GM12878 (cell line): ENCODE data around the gene UQCC2. TPM values are rescaled to one million over a fixed set of nuclear protein-coding genes. Genes with fewer than 3 reads are reported as not detected.

ENCODE experiments used
- ATAC-seq: fragments of 200-7000 bp; cut with Tn5 transposase; 3 replicates; pipeline ENCODE4 v1.9.1; 2020; ENCODE audit warnings: mild to moderate bottlenecking, moderate library complexity
- BruUV-seq: library from RNA; stranded (reverse); fragments of 400-500 nt; replicated peaks from 2 replicates; lab custom pipeline; 2021; lab: Mats Ljungman, UMichigan
- CTCF ChIA-PET: fragments of 300-600 bp; sonication (Branson Sonifier 250); formaldehyde crosslinking; extraction: SDS; loops from one replicate; lab custom pipeline; 2021; ENCODE audit warnings: inconsistent platforms; lab: Yijun Ruan, JAX
- POLR2A ChIA-PET: fragments of 350-600 bp; formaldehyde crosslinking; extraction: SDS; loops from one replicate; lab custom pipeline; 2021; ENCODE audit warnings: inconsistent platforms; lab: Charles Lee
- RAD21 ChIA-PET: fragments of 300-600 bp; sonication (Branson Sonifier 250); formaldehyde crosslinking; loops from one replicate; lab custom pipeline; 2023; ENCODE audit warnings: antibody characterized with exemption; ENCODE audit not compliant: unreplicated experiment; lab: Charles Lee
- SMC1A ChIA-PET: fragments of 300-600 bp; sonication (Branson Sonifier 250); formaldehyde crosslinking; loops from one replicate; lab custom pipeline; 2023; ENCODE audit not compliant: unreplicated experiment, uncharacterized antibody; lab: Charles Lee
- DNase-seq: peaks from one replicate; pipeline ENCODE4 v3.0.0-alpha.2; 2011; ENCODE audit warnings: low read depth, low spot score
- FAIRE-seq: peaks from 3 replicates; lab custom pipeline; 2011; peaks lifted over from hg19 to GRCh38; lab: Jason Lieb, UNC
- H2AFZ ChIP-seq: 2 replicates; pipeline ENCODE4 v1.6.0; 2011; ENCODE audit warnings: low read depth, low read length, control low read depth; ENCODE audit not compliant: control insufficient read depth
- H3K27ac ChIP-seq: 2 replicates; pipeline ENCODE4 v1.5.1; 2011; ENCODE audit warnings: control low read depth; ENCODE audit not compliant: control insufficient read depth, insufficient read depth
- H3K27me3 ChIP-seq, 2 experiments: replicated peaks in 1 of 2; 2 replicates each; pipeline versions ENCODE4 v1.6.0 to v1.6.1; 2011; ENCODE audit warnings: low read length in 1 of 2; ENCODE audit not compliant: control insufficient read depth in 2 of 2, insufficient read depth in 2 of 2
- H3K36me3 ChIP-seq, 2 experiments: 2 replicates each; pipeline ENCODE4 v1.5.1; 2011; ENCODE audit warnings: low read length in 1 of 2; ENCODE audit not compliant: control insufficient read depth in 2 of 2, insufficient read depth in 2 of 2
- H3K4me1 ChIP-seq: 2 replicates; pipeline ENCODE4 v1.6.1; 2011; ENCODE audit warnings: mild to moderate bottlenecking, low read length, moderate library complexity, mixed read lengths; ENCODE audit not compliant: control insufficient read depth, insufficient read depth
- H3K4me2 ChIP-seq: 2 replicates; pipeline ENCODE4 v1.6.0; 2011; ENCODE audit warnings: control low read depth; ENCODE audit not compliant: control insufficient read depth, insufficient read depth
- H3K4me3 ChIP-seq: fragments of 200-600 bp; sonication (generic); 2 replicates; pipeline ENCODE4 v1.5.1; 2016
- H3K79me2 ChIP-seq: 2 replicates; pipeline ENCODE4 v1.6.0; 2011; ENCODE audit warnings: low read length; ENCODE audit not compliant: control insufficient read depth, insufficient read depth
- H3K9ac ChIP-seq: 2 replicates; pipeline ENCODE4 v1.8.0; 2011; ENCODE audit warnings: low read length, control low read depth, mixed read lengths; ENCODE audit not compliant: control insufficient read depth, insufficient read depth
- H3K9me3 ChIP-seq: replicated peaks from 3 replicates; pipeline ENCODE4 v1.5.1; 2011; ENCODE audit warnings: mild to moderate bottlenecking, low read length; ENCODE audit not compliant: control insufficient read depth, insufficient read depth
- H4K20me1 ChIP-seq: 2 replicates; pipeline ENCODE4 v1.6.0; 2011; ENCODE audit not compliant: control insufficient read depth, insufficient read depth
- BMI1 ChIP-seq: fragments of 450-650 bp; IDR thresholded peaks from 2 replicates; pipeline ENCODE4 v1.6.1; 2016; ENCODE audit warnings: mild to moderate bottlenecking, moderate library complexity, borderline replicate concordance
- EED ChIP-seq: sonication (generic); IDR thresholded peaks from 2 replicates; pipeline ENCODE4 v1.6.1; 2016; ENCODE audit warnings: antibody characterized with exemption, low read depth
- JUNB ChIP-seq: IDR thresholded peaks from 2 replicates; pipeline ENCODE4 v1.6.1; 2016; ENCODE audit warnings: antibody characterized with exemption, mild to moderate bottlenecking
- MEF2B ChIP-seq: fragments of 450-650 bp; IDR thresholded peaks from 2 replicates; pipeline ENCODE4 v1.6.1; 2018; ENCODE audit warnings: mild to moderate bottlenecking, moderate library complexity; ENCODE audit not compliant: partially characterized antibody, poor library complexity, severe bottlenecking
- MTA3 ChIP-seq: IDR thresholded peaks from 2 replicates; pipeline ENCODE4 v1.6.1; 2012; ENCODE audit warnings: low read length, inconsistent platforms, borderline replicate concordance
- MXI1 ChIP-seq: fragments of 150-350 bp; IDR thresholded peaks from 2 replicates; pipeline ENCODE4 v1.6.1; 2011; ENCODE audit warnings: low read depth, mild to moderate bottlenecking, inconsistent platforms, low read length, improper control_type of control experiment
- NFYA ChIP-seq: IDR thresholded peaks from 2 replicates; pipeline ENCODE4 v1.6.1; 2011; ENCODE audit warnings: low read depth, mild to moderate bottlenecking, low read length, improper control_type of control experiment, borderline replicate concordance
- NFYB ChIP-seq: IDR thresholded peaks from 2 replicates; pipeline ENCODE4 v1.6.1; 2011; ENCODE audit warnings: low read depth, mild to moderate bottlenecking, low read length, improper control_type of control experiment, moderate library complexity; ENCODE audit not compliant: insufficient read depth
- RUNX3 ChIP-seq: IDR thresholded peaks from 2 replicates; pipeline ENCODE4 v1.6.1; 2012; ENCODE audit warnings: low read length, inconsistent platforms
- YY1 ChIP-seq: IDR thresholded peaks from 2 replicates; pipeline ENCODE4 v1.6.1; 2011; ENCODE audit warnings: low read depth, mild to moderate bottlenecking, low read length
- WGBS: methylation state at CpG from one replicate; pipeline ENCODE4 v1.1.6; 2016; ENCODE audit warnings: low lambda C conversion rate; ENCODE audit not compliant: insufficient replicate concordance, insufficient coverage; ENCODE audit errors: missing lambda C conversion rate; 5-methylcytosine and 5-hydroxymethylcytosine counted together
- in situ Hi-C: fragments of 300-500 bp; cut with MboI; formaldehyde crosslinking; loops from 9 replicates; pipeline ENCODE4 v1.14.3; 2018; ENCODE audit warnings: mixed read lengths
- intact Hi-C: fragments of 100-400 bp; cut with micrococcal nuclease; formaldehyde crosslinking; loops from one replicate; pipeline ENCODE4 v1.14.2; 2022; ENCODE audit not compliant: unreplicated experiment
- polyA plus RNA-seq, 11 experiments: library from polyadenylated mRNA; depleted of rRNA in 4 of 11; unstranded in 6 of 11; stranded (reverse) in 5 of 11; fragments of >200 nt; fragmentation: Nextera tagmentation in 4 of 11; fragmentation: Illumina TruSeq in 1 of 11; extraction: Ambion mirVana in 4 of 11; extraction: Trizol in 1 of 11; gene quantifications; 1 replicate in 1 of 11; 2 replicates in 10 of 11; pipeline versions ENCODE4 v1.2.1 to v1.2.3, GENCODE V29; 2011 to 2016; ENCODE audit warnings: inconsistent platforms in 2 of 11, missing spikeins in 2 of 11, low read depth in 1 of 11
- total RNA-seq, 4 experiments: library from RNA; depleted of rRNA in 3 of 4; stranded (reverse); fragments of >200 nt in 3 of 4; fragmentation: Illumina TruSeq in 1 of 4; extraction: Trizol in 1 of 4; gene quantifications; 2 replicates each; pipeline versions ENCODE4 v1.2.1 to v1.2.3, GENCODE V29; 2013 to 2021
- TF ChIP-seq, protein P1 (sequence below): fragments of 450-650 bp; IDR thresholded peaks from 2 replicates; pipeline ENCODE4 v1.6.1; 2017; ENCODE audit warnings: antibody characterized with exemption, mild to moderate bottlenecking, moderate library complexity
- TF ChIP-seq, protein P2 (sequence below): fragments of 450-650 bp; IDR thresholded peaks from 2 replicates; pipeline ENCODE4 v1.6.1; 2017; ENCODE audit warnings: mild to moderate bottlenecking, moderate library complexity

The UQCC2 gene
- total and polyA plus RNA-seq, 10 of the 15 experiments (the other 5 are each of a cell fraction or from before 2014, with no cell fraction given): 40.6 to 478 (median 71.2) TPM

DNA sequence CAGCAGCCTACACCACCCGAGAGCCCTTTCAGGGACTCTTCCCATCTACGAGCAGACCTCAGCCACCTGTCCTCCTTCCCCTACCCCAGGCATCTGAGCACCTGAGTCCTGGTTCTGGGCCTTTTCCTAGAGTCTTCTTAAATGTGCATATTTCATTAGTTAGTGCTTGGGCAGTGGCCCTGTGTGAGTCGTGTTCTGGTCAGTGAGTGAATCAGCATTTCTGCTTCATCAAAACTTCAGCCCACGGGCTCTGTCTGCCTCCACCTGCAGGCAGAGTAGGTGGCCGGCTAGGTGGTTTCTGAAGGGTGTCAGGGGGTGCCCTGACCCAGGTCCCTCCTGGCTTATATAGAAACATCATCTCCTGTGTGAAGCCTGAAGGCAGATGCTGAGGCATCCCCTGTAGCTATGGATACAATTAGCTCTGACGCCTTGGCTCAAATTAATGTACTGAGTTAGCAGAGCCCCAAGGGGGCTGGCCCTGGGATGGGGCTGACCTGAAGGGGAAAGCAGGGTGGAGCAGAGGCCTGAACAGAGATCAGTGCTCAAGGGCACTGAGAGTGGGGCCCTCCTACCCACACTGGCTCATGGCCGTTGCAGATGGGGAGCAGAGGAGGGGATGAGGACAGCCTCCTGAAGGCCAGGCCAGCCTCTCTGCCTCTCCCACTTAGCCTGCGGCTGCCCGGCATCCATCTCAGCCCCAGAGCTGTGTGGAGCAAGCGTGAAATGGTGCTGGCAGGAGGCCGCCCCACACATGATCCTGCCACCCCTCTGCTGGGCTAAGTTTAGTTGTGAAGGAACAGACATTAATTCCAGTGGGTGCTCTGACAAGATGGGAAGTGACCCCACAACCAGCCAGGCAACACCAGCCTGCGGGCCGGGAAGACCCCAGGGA lies 21.6 kb upstream of the UQCC2 start:
- ChIA-PET SMC1A (no interaction called here), RAD21 (no interaction called here), POLR2A (no interaction called here), CTCF (interaction anchor here (1.7 kb wide), 1 partner anchor 9 kb away, joined by 4 read pairs; no protein-coding TSS in a partner anchor)
- Histone ChIP-seq H3K9ac (no peak overlapping the region), H3K27ac (no peak overlapping the region), H3K9me3 (no peaks in the 10 kb centered on the region), H3K4me3 (no peak overlapping the region), H4K20me1 (no peaks in the 10 kb centered on the region; the same call in 1 of the 2 replicates), H3K36me3 (no peaks in the 10 kb centered on the region), H3K27me3 (peaks cover 0 to 4% of the 10 kb centered on the region in 2 experiments; a peak in 1 of 4 replicates), H3K4me1 (no peaks in the 10 kb centered on the region), H2AFZ (no peak overlapping the region), H3K4me2 (no peak overlapping the region), H3K79me2 (no peaks in the 10 kb centered on the region)
- no peak for ATAC-seq
- in situ Hi-C loops (no loop called here), intact Hi-C loops (no loop called here)
- DNase-seq: no peak
- no peak for FAIRE-seq
- TF ChIP-seq MXI1 (no peak), NFYA (no peak), NFYB (no peak), MTA3 (no peak), MEF2B (no peak), JUNB (no peak), YY1 (no peak), RUNX3 (no peak), BMI1 (no peak), EED (no peak)
- TF ChIP-seq, protein P1, sequence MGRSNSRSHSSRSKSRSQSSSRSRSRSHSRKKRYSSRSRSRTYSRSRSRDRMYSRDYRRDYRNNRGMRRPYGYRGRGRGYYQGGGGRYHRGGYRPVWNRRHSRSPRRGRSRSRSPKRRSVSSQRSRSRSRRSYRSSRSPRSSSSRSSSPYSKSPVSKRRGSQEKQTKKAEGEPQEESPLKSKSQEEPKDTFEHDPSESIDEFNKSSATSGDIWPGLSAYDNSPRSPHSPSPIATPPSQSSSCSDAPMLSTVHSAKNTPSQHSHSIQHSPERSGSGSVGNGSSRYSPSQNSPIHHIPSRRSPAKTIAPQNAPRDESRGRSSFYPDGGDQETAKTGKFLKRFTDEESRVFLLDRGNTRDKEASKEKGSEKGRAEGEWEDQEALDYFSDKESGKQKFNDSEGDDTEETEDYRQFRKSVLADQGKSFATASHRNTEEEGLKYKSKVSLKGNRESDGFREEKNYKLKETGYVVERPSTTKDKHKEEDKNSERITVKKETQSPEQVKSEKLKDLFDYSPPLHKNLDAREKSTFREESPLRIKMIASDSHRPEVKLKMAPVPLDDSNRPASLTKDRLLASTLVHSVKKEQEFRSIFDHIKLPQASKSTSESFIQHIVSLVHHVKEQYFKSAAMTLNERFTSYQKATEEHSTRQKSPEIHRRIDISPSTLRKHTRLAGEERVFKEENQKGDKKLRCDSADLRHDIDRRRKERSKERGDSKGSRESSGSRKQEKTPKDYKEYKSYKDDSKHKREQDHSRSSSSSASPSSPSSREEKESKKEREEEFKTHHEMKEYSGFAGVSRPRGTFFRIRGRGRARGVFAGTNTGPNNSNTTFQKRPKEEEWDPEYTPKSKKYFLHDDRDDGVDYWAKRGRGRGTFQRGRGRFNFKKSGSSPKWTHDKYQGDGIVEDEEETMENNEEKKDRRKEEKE: no peak
- TF ChIP-seq, protein P2, sequence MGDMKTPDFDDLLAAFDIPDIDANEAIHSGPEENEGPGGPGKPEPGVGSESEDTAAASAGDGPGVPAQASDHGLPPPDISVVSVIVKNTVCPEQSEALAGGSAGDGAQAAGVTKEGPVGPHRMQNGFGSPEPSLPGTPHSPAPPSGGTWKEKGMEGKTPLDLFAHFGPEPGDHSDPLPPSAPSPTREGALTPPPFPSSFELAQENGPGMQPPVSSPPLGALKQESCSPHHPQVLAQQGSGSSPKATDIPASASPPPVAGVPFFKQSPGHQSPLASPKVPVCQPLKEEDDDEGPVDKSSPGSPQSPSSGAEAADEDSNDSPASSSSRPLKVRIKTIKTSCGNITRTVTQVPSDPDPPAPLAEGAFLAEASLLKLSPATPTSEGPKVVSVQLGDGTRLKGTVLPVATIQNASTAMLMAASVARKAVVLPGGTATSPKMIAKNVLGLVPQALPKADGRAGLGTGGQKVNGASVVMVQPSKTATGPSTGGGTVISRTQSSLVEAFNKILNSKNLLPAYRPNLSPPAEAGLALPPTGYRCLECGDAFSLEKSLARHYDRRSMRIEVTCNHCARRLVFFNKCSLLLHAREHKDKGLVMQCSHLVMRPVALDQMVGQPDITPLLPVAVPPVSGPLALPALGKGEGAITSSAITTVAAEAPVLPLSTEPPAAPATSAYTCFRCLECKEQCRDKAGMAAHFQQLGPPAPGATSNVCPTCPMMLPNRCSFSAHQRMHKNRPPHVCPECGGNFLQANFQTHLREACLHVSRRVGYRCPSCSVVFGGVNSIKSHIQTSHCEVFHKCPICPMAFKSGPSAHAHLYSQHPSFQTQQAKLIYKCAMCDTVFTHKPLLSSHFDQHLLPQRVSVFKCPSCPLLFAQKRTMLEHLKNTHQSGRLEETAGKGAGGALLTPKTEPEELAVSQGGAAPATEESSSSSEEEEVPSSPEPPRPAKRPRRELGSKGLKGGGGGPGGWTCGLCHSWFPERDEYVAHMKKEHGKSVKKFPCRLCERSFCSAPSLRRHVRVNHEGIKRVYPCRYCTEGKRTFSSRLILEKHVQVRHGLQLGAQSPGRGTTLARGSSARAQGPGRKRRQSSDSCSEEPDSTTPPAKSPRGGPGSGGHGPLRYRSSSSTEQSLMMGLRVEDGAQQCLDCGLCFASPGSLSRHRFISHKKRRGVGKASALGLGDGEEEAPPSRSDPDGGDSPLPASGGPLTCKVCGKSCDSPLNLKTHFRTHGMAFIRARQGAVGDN: no peak
- no TSS peak for BruUV-seq
- 50% methylated on average over 13 of the region's 13 CpGs for WGBS
